Uterus (tissue), 4 donors: ENCODE data around the gene PHYHIPL. TPM values are rescaled to one million over a fixed set of nuclear protein-coding genes. Genes with fewer than 3 reads are reported as not detected.
A peak's percentile ranks its signal among the peaks of the same experiment; 100 is the strongest.

Experiments used
- DNase-seq, 2 donors: peaks; one replicate each; pipeline ENCODE4 v3.0.0-alpha.2; 2019 to 2020
- H3K27ac ChIP-seq, 2 donors: fragments of 200-600 bp; sonication (generic); 1 replicate in 1 of 2; 2 replicates in 1 of 2; pipeline ENCODE4 v1.5.1; 2016 to 2018
- H3K27me3 ChIP-seq, 2 donors: fragments of 200-600 bp; sonication (generic); one replicate each; pipeline ENCODE4 v1.5.1; 2018 to 2019; ENCODE audit warnings: control low read depth in 1 of 2
- H3K36me3 ChIP-seq, 2 donors: fragments of 200-600 bp; sonication (generic); one replicate each; pipeline ENCODE4 v1.5.1; 2019; ENCODE audit warnings: control low read depth in 1 of 2
- H3K4me1 ChIP-seq, 2 donors: fragments of 200-600 bp; sonication (generic); one replicate each; pipeline ENCODE4 v1.5.1; 2018 to 2019; ENCODE audit warnings: control low read depth in 1 of 2
- H3K4me3 ChIP-seq, 2 donors: fragments of 200-600 bp; sonication (generic); 1 replicate in 1 of 2; 2 replicates in 1 of 2; pipeline ENCODE4 v1.5.1; 2018 to 2019; ENCODE audit warnings: mild to moderate bottlenecking in 1 of 2
- H3K9me3 ChIP-seq, 2 donors: fragments of 200-600 bp; sonication (generic); one replicate each; pipeline ENCODE4 v1.5.1; 2019; ENCODE audit warnings: control low read depth in 1 of 2
- CTCF ChIP-seq, 4 experiments: fragments of 200-600 bp in 2 of 4; fragments of 450-650 bp in 2 of 4; sonication (generic) in 2 of 4; IDR thresholded peaks; one replicate each; pipeline ENCODE4 v1.5.1; 2016 to 2019; ENCODE audit warnings: antibody characterized with exemption in 4 of 4, mild to moderate bottlenecking in 2 of 4, moderate library complexity in 1 of 4
- POLR2A ChIP-seq, 2 donors: fragments of 450-650 bp; IDR thresholded peaks; one replicate each; pipeline ENCODE4 v1.6.1; 2016; ENCODE audit warnings: antibody characterized with exemption in 2 of 2, mild to moderate bottlenecking in 1 of 2, moderate library complexity in 1 of 2
- intact Hi-C: fragments of 100-400 bp; cut with DNase I; formaldehyde crosslinking; loops from one replicate; pipeline ENCODE4 v1.15.1; 2023; ENCODE audit warnings: low total_unique reads
- total RNA-seq, 4 donors: library from RNA; depleted of rRNA in 3 of 4; stranded (reverse); fragments of >200 nt in 3 of 4; gene quantifications; one replicate each; pipeline versions ENCODE4 v1.1.0 to v1.2.4, GENCODE V29; 2014 to 2023
- donor health status: DM: yes; HTN: yes; CAD: no.

PHYHIPL gene
- under 1 TPM in 2 of 4 donors, not detected in 2; 0.12 to 0.83 TPM for total RNA-seq

- Histone ChIP-seq H3K4me3 (peak within 1 kb of the TSS in 1 of 2 donors; percentile 24), H3K4me1 (peaks cover 0 to 9% of the 10 kb centered on the region in 2 donors), H3K27me3 (peaks cover 3% of the 10 kb centered on the region in 2 donors), H3K36me3 (no peaks in the 10 kb centered on the region), H3K27ac (no peak within 1 kb of the TSS), H3K9me3 (no peaks in the 10 kb centered on the region)
- DNase-seq = no peak
- TF ChIP-seq POLR2A (IDR thresholded peaks at IDR 0.05) = no peak
- no peak for TF ChIP-seq CTCF (IDR thresholded peaks at IDR 0.05)
- intact Hi-C loops = no loop called here
Observed at GRCh38 chr10:59176241-59177030, at the start of gene PHYHIPL. TSS of gene PHYHIPL (plus strand) at chr10:59176643. CDS start at chr10:59176854, 211 bp downstream.

- DNase-seq = no peak
- Histone ChIP-seq H3K9me3 (no peaks in the 10 kb centered on the region), H3K27me3 (no peaks in the 10 kb centered on the region), H3K27ac (no peak overlapping the region), H3K4me1 (no peaks in the 10 kb centered on the region), H3K36me3 (peaks cover 0 to 3% of the 10 kb centered on the region in 2 donors), H3K4me3 (no peak overlapping the region)
- no peak for TF ChIP-seq POLR2A (IDR thresholded peaks at IDR 0.05)
- no peak for TF ChIP-seq CTCF (IDR thresholded peaks at IDR 0.05)
- intact Hi-C loops = no loop called here
Observed at GRCh38 chr10:59126991-59127390, 49.5 kb upstream of the PHYHIPL start.

GRCh38 chr10:59127991-59128390 is 48.5 kb upstream of the PHYHIPL start:
- Histone ChIP-seq H3K36me3 (peaks cover 0 to 3% of the 10 kb centered on the region in 2 donors), H3K27me3 (no peaks in the 10 kb centered on the region), H3K9me3 (no peaks in the 10 kb centered on the region), H3K4me1 (no peaks in the 10 kb centered on the region), H3K27ac (no peak overlapping the region), H3K4me3 (no peak overlapping the region)
- TF ChIP-seq POLR2A (IDR thresholded peaks at IDR 0.05) = no peak
- TF ChIP-seq CTCF (IDR thresholded peaks at IDR 0.05) = no peak
- DNase-seq = no peak
- intact Hi-C loops = no loop called here

- no peaks in the 10 kb centered on the region for H3K27me3 ChIP-seq
- H3K4me3 ChIP-seq = no peak overlapping the region
- peaks cover 0 to 3% of the 10 kb centered on the region in 2 donors for H3K36me3 ChIP-seq
- H3K9me3 ChIP-seq = no peaks in the 10 kb centered on the region
- intact Hi-C loops = no loop called here
- TF ChIP-seq POLR2A (IDR thresholded peaks at IDR 0.05) = no peak
- TF ChIP-seq CTCF (IDR thresholded peaks at IDR 0.05) = no peak
- no peak for DNase-seq
- no peaks in the 10 kb centered on the region for H3K4me1 ChIP-seq
- H3K27ac ChIP-seq = no peak overlapping the region
Observed at GRCh38 chr10:59129867-59130266, 46.6 kb upstream of the PHYHIPL start.

GRCh38 chr10:59131666-59132065 is 44.8 kb upstream of the PHYHIPL start:
- H3K27me3 ChIP-seq = no peaks in the 10 kb centered on the region
- H3K4me3 ChIP-seq = no peak overlapping the region
- no peak overlapping the region for H3K27ac ChIP-seq
- TF ChIP-seq CTCF (IDR thresholded peaks at IDR 0.05) (no peak), POLR2A (IDR thresholded peaks at IDR 0.05) (no peak)
- peaks cover 0 to 3% of the 10 kb centered on the region in 2 donors for H3K36me3 ChIP-seq
- intact Hi-C loops = no loop called here
- H3K4me1 ChIP-seq = no peaks in the 10 kb centered on the region
- no peaks in the 10 kb centered on the region for H3K9me3 ChIP-seq
- no peak for DNase-seq
